WTC11 (cell line): ENCODE measurements around the gene LEFTY1.

Experiments used
- ATF3 ChIP-seq: sonication (generic); formaldehyde crosslinking; conservative IDR thresholded peaks from 2 replicates; pipeline ENCODE4 v1.8.1; 2022; ENCODE audit warnings: mild to moderate bottlenecking, missing genetic modification reagents
- CREB1 ChIP-seq: sonication (generic); formaldehyde crosslinking; IDR thresholded peaks from 2 replicates; pipeline ENCODE4 v1.8.0; 2023; ENCODE audit warnings: mild to moderate bottlenecking, missing genetic modification reagents
- GRHL2 ChIP-seq: fragments of 250-450 bp; sonication (Bioruptor Pico); IDR thresholded peaks from 2 replicates; pipeline ENCODE4 v1.8.0; 2022; ENCODE audit warnings: mild to moderate bottlenecking, moderate library complexity; ENCODE audit not compliant: insufficient replicate concordance, severe bottlenecking
- IRF1 ChIP-seq: sonication (generic); formaldehyde crosslinking; IDR thresholded peaks from 2 replicates; pipeline ENCODE4 v1.8.0; 2023; ENCODE audit warnings: missing genetic modification reagents
- NFYB ChIP-seq: sonication (generic); formaldehyde crosslinking; conservative IDR thresholded peaks from 2 replicates; pipeline ENCODE4 v1.8.0; 2022; ENCODE audit warnings: low read depth, missing genetic modification reagents
- SMAD4 ChIP-seq: sonication (generic); formaldehyde crosslinking; IDR thresholded peaks from 2 replicates; pipeline ENCODE4 v1.8.0; 2022; ENCODE audit warnings: mild to moderate bottlenecking, missing genetic modification reagents
- SP1 ChIP-seq: sonication (generic); formaldehyde crosslinking; conservative IDR thresholded peaks from 2 replicates; pipeline ENCODE4 v1.8.1; 2022; ENCODE audit warnings: missing genetic modification reagents
- ZNF512 ChIP-seq: sonication (generic); formaldehyde crosslinking; IDR thresholded peaks from 2 replicates; pipeline ENCODE4 v1.8.1; 2022; ENCODE audit warnings: missing genetic modification reagents, borderline replicate concordance
- TF ChIP-seq, protein P1 (sequence below): fragments of 200-600 bp; IDR thresholded peaks from 2 replicates; pipeline ENCODE4 v1.8.0; 2022; ENCODE audit warnings: antibody characterized with exemption
- TF ChIP-seq, protein P2 (sequence below): sonication (generic); formaldehyde crosslinking; IDR thresholded peaks from 2 replicates; pipeline ENCODE4 v1.8.0; 2022; ENCODE audit warnings: mild to moderate bottlenecking, missing genetic modification reagents
- TF ChIP-seq, protein P3 (sequence below): fragments of 250-450 bp; sonication (Bioruptor Pico); conservative IDR thresholded peaks from 2 replicates; pipeline ENCODE4 v1.9.0; 2021; ENCODE audit warnings: mild to moderate bottlenecking

GRCh38 chr1:225880636-225881035 is 8.3 kb downstream of the LEFTY1 start:
- TF ChIP-seq, protein P1, sequence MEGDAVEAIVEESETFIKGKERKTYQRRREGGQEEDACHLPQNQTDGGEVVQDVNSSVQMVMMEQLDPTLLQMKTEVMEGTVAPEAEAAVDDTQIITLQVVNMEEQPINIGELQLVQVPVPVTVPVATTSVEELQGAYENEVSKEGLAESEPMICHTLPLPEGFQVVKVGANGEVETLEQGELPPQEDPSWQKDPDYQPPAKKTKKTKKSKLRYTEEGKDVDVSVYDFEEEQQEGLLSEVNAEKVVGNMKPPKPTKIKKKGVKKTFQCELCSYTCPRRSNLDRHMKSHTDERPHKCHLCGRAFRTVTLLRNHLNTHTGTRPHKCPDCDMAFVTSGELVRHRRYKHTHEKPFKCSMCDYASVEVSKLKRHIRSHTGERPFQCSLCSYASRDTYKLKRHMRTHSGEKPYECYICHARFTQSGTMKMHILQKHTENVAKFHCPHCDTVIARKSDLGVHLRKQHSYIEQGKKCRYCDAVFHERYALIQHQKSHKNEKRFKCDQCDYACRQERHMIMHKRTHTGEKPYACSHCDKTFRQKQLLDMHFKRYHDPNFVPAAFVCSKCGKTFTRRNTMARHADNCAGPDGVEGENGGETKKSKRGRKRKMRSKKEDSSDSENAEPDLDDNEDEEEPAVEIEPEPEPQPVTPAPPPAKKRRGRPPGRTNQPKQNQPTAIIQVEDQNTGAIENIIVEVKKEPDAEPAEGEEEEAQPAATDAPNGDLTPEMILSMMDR: no peak
- TF ChIP-seq, protein P2, sequence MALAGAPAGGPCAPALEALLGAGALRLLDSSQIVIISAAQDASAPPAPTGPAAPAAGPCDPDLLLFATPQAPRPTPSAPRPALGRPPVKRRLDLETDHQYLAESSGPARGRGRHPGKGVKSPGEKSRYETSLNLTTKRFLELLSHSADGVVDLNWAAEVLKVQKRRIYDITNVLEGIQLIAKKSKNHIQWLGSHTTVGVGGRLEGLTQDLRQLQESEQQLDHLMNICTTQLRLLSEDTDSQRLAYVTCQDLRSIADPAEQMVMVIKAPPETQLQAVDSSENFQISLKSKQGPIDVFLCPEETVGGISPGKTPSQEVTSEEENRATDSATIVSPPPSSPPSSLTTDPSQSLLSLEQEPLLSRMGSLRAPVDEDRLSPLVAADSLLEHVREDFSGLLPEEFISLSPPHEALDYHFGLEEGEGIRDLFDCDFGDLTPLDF (CRISPR knock-in tag): no peak
- TF ChIP-seq ZNF512 (CRISPR knock-in tag): no peak
- TF ChIP-seq CREB1 (CRISPR knock-in tag): no peak
- no peak for TF ChIP-seq GRHL2 (CRISPR knock-in tag)
- TF ChIP-seq SP1: no peak
- no peak for TF ChIP-seq ATF3 (CRISPR knock-in tag)
- no peak for TF ChIP-seq IRF1 (CRISPR knock-in tag)
- TF ChIP-seq NFYB (CRISPR knock-in tag): no peak
- TF ChIP-seq, protein P3, sequence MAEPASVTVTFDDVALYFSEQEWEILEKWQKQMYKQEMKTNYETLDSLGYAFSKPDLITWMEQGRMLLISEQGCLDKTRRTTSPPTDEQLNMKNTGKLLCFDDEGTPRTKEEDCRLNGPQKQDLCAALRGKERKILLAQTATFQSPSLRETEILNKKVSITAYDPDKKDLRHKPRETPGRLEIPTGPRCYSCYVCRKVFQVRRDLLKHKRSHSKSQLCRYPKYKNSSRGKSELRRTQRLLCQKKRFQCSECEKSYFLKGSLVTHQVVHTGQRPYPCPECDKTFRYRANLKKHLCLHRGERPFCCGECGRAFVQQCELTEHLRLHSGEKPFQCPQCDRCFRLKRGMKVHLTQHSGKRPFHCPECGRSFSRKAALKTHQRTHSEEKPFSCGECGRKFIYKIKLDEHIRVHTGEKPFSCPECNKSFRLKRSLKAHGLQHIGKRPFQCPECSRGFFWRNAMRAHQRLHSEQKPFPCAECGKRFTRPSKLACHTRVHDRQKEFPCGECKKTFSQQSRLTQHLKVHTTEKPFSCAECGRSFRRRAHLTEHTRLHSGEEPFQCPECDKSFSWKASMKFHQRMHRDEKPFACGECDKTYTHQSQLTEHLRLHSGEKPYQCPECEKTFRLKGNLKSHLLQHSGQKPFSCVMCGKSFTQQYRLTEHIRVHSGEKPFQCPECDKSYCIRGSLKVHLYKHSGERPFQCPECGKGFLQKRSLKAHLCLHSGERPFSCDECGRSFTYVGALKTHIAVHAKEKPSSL (CRISPR knock-in tag): no peak
- TF ChIP-seq SMAD4 (CRISPR knock-in tag): no peak
